T-cell (primary cell): ENCODE data around the gene DTNBP1. TPM values are rescaled to one million over a fixed set of nuclear protein-coding genes. Genes with fewer than 3 reads are reported as not detected.
"Not testable (repeated sequence)": the region's sequence is repeated elsewhere in the genome, so short reads cannot be mapped to it uniquely, and the experiment has no call there.

Experiments used
- ATAC-seq, 4 experiments: fragments of 200-7000 bp in 3 of 4; fragments of 150-1000 bp in 1 of 4; cut with Tn5 transposase; replicated peaks in 1 of 4; 1 replicate in 3 of 4; 2 replicates in 1 of 4; pipeline ENCODE4 v1.10.0; 2021; ENCODE audit warnings: moderate library complexity in 3 of 4, mild to moderate bottlenecking in 2 of 4, moderate number of reproducible peaks in 1 of 4
- CTCF ChIA-PET, 2 donors: fragments of 300-600 bp; sonication (Branson Sonifier 250); formaldehyde crosslinking; loops; one replicate each; lab custom pipeline; 2022; ENCODE audit warnings: antibody characterized with exemption in 2 of 2; lab: Charles Lee
- POLR2A ChIA-PET, 2 donors: fragments of 300-600 bp; sonication (Branson Sonifier 250); formaldehyde crosslinking; loops; one replicate each; lab custom pipeline; 2022; ENCODE audit warnings: antibody characterized with exemption in 2 of 2; lab: Charles Lee
- DNase-seq, 35 experiments: peaks; one replicate each; pipeline versions ENCODE4 v3.0.0 to v3.0.0-alpha.2; 2013 to 2023
- H3K27ac ChIP-seq: one replicate; pipeline ENCODE4 v1.5.1; 2013; ENCODE audit warnings: low read length
- H3K27me3 ChIP-seq, 2 experiments: replicated peaks in 1 of 2; 1 replicate in 1 of 2; 2 replicates in 1 of 2; pipeline versions ENCODE4 v1.6.1 to v1.7.0; 2013; ENCODE audit warnings: low read length in 1 of 2, mixed read lengths in 1 of 2; ENCODE audit not compliant: control insufficient read depth in 2 of 2, insufficient read depth in 2 of 2; ENCODE audit errors: extremely low read depth in 1 of 2
- H3K36me3 ChIP-seq, 2 donors: 1 replicate in 1 of 2; 2 replicates in 1 of 2; pipeline versions ENCODE4 v1.6.1 to v1.7.0; 2013; ENCODE audit warnings: low read length in 1 of 2; ENCODE audit not compliant: control insufficient read depth in 2 of 2, insufficient read depth in 1 of 2; ENCODE audit errors: extremely low read depth in 1 of 2
- H3K4me1 ChIP-seq, 2 experiments: 1 replicate in 1 of 2; 2 replicates in 1 of 2; pipeline versions ENCODE4 v1.6.1 to v1.7.0; 2013; ENCODE audit warnings: low read length in 2 of 2, mixed read lengths in 1 of 2; ENCODE audit not compliant: insufficient read depth in 2 of 2, control insufficient read depth in 1 of 2; ENCODE audit errors: extremely low read depth in 1 of 2
- H3K4me3 ChIP-seq, 2 donors: 1 replicate in 1 of 2; 2 replicates in 1 of 2; pipeline versions ENCODE4 v1.5.1 to v1.7.0; 2013; ENCODE audit warnings: mild to moderate bottlenecking in 2 of 2, low read length in 1 of 2, moderate library complexity in 1 of 2; ENCODE audit not compliant: control insufficient read depth in 1 of 2; ENCODE audit errors: extremely low read depth in 1 of 2
- H3K9me3 ChIP-seq: 2 replicates; pipeline ENCODE4 v1.7.0; 2013
- H3K27ac Mint-ChIP-seq, 2 donors: one replicate each; pipeline ENCODE4 v1.8.0; 2020 to 2021; ENCODE audit warnings: mild to moderate bottlenecking in 2 of 2, mixed read lengths in 2 of 2
- H3K27me3 Mint-ChIP-seq, 2 donors: one replicate each; pipeline ENCODE4 v1.8.0; 2021 to 2022; ENCODE audit warnings: mixed read lengths in 2 of 2
- H3K36me3 Mint-ChIP-seq: one replicate; pipeline ENCODE4 v1.8.0; 2021; ENCODE audit warnings: mixed read lengths
- H3K4me1 Mint-ChIP-seq, 3 donors: one replicate each; pipeline ENCODE4 v1.8.0; 2020 to 2022; ENCODE audit warnings: mixed read lengths in 3 of 3, mild to moderate bottlenecking in 1 of 3
- H3K4me3 Mint-ChIP-seq, 3 donors: one replicate each; pipeline ENCODE4 v1.8.0; 2020 to 2022; ENCODE audit warnings: mild to moderate bottlenecking in 3 of 3, mixed read lengths in 3 of 3, moderate library complexity in 3 of 3
- H3K9me3 Mint-ChIP-seq, 3 donors: one replicate each; pipeline ENCODE4 v1.8.0; 2020 to 2022; ENCODE audit warnings: mixed read lengths in 3 of 3
- WGBS: methylation state at CpG from one replicate; pipeline ENCODE4 v1.1.5; 2013; ENCODE audit warnings: missing lambda C conversion rate; ENCODE audit not compliant: insufficient coverage; 5-methylcytosine and 5-hydroxymethylcytosine counted together
- total RNA-seq, 35 experiments: library from RNA in 6 of 35; stranded (reverse) in 6 of 35; fragments of 120-200 nt in 1 of 35; gene quantifications; one replicate each; pipeline versions ENCODE4 v1.2.1 to v1.2.4 and lab custom pipeline; 2013 to 2026

DTNBP1 gene
- total RNA-seq, 5 donors from 2014 or later (not counting 1 experiment from before 2014, with no cell fraction given) = 18.7 to 25.4 (median 19.9) TPM

DNA sequence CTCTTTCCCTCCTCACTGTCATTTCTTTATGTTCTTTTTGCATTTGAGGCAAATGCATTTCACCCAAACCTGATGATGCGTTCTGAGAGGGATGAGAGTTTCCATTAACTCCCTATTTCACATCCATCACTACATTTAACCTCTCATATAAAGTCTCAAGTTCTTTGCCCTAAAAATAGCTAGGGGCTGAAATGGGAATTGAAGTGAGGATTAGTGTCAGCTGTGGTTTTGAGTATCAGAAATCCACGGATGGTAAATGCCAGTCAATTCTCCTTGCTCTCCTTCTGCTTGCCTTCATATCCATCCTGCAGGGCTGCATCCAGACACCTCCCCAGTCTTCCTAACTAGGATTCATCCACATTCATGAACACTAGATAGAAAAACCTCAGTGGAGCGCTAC lies 10.0 kb upstream of the DTNBP1 start:
- ChIA-PET POLR2A (interaction anchor here in 1 of 2 donors (0.6 kb wide), 1 partner anchor 490 kb away, joined by 8 read pairs; no protein-coding TSS in a partner anchor), CTCF (no interaction called here)
- DNase-seq (no peak), ATAC-seq (no peak)
- Mint-ChIP-seq H3K27ac (no peak overlapping the region), H3K9me3 (no peaks in the 10 kb centered on the region), H3K36me3 (no peaks in the 10 kb centered on the region), H3K4me3 (no peak overlapping the region), H3K4me1 (no peaks in the 10 kb centered on the region), H3K27me3 (peaks cover 13 to 14% of the 10 kb centered on the region in 2 donors)
- Histone ChIP-seq H3K4me1 (no peaks in the 10 kb centered on the region), H3K4me3 (no peak overlapping the region), H3K27me3 (peaks cover 0 to 14% of the 10 kb centered on the region in 2 experiments), H3K36me3 (no peaks in the 10 kb centered on the region), H3K27ac (no peak overlapping the region), H3K9me3 (no peaks in the 10 kb centered on the region)
- WGBS = no CpG with 5 or more reads among the region's 3 CpGs

- H3K4me3 Mint-ChIP-seq = no peak overlapping the region
- peaks cover 8 to 13% of the 10 kb centered on the region in 2 donors for H3K27me3 Mint-ChIP-seq
- CTCF ChIA-PET = no interaction called here
These were observed 9.5 kb upstream of the DTNBP1 start for GRCh38 chr6:15672291-15672690.

DNA sequence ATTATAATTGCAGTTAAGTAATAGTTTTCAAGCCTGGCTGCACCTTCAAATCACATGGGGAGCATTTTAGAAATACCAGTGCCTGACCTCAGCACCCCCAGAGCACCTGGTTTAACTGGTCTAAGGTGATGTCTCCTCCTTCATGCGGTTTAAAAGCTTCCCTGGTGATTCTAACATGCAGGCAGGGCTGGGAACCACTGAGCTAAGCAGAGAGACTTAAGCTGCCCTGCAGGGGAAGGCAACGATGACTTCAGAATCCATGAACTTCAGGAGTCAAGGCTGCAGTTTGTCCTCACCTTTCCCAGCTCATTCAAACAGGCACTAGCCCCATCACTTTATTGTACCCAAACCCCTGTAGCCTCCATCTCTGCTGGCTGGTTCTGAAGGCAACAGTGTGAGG lies 6.1 kb upstream of the DTNBP1 start:
- H3K27ac Mint-ChIP-seq = no peak overlapping the region
- H3K4me3 Mint-ChIP-seq = no peak overlapping the region
- H3K4me1 Mint-ChIP-seq = peaks cover 0 to 1% (median 0%) of the 10 kb centered on the region in 3 donors
- CTCF ChIA-PET = interaction anchor here in 1 of 2 donors (0.7 to 0.8 kb wide), 2 partner anchors 36 to 672 kb away, joined by 3 read pairs; no protein-coding TSS in a partner anchor
- H3K27me3 ChIP-seq = peaks cover 0 to 14% of the 10 kb centered on the region in 2 experiments
- POLR2A ChIA-PET = no interaction called here
- peaks cover 7 to 14% of the 10 kb centered on the region in 2 donors for H3K27me3 Mint-ChIP-seq
- 86% methylated on average over 2 of the region's 2 CpGs for WGBS
- DNase-seq (no peak), ATAC-seq (no peak)
- H3K27ac ChIP-seq = no peak overlapping the region
- H3K4me1 ChIP-seq = no peaks in the 10 kb centered on the region
- no peaks in the 10 kb centered on the region for H3K9me3 ChIP-seq
- H3K36me3 Mint-ChIP-seq = no peaks in the 10 kb centered on the region
- H3K36me3 ChIP-seq = no peaks in the 10 kb centered on the region
- no peak overlapping the region for H3K4me3 ChIP-seq
- no peaks in the 10 kb centered on the region for H3K9me3 Mint-ChIP-seq

More at GRCh38 chr6:15672291-15672690, 9.5 kb upstream of the DTNBP1 start:
- Mint-ChIP-seq H3K9me3 (no peaks in the 10 kb centered on the region), H3K27ac (no peak overlapping the region), H3K36me3 (no peaks in the 10 kb centered on the region), H3K4me1 (no peaks in the 10 kb centered on the region)
- H3K27me3 ChIP-seq = peaks cover 0 to 14% of the 10 kb centered on the region in 2 experiments
- DNase-seq (peak in 1 of 35 experiments; percentile 10), ATAC-seq (no peak)
- H3K4me3 ChIP-seq = no peak overlapping the region
- no CpG with 5 or more reads among the region's 1 CpG for WGBS
- H3K9me3 ChIP-seq = no peaks in the 10 kb centered on the region
- POLR2A ChIA-PET = interaction anchor here in 1 of 2 donors (0.6 kb wide), 1 partner anchor 491 kb away, joined by 8 read pairs; no protein-coding TSS in a partner anchor
- H3K36me3 ChIP-seq = no peaks in the 10 kb centered on the region
- H3K27ac ChIP-seq = no peak overlapping the region
- no peaks in the 10 kb centered on the region for H3K4me1 ChIP-seq

GRCh38 chr6:15666896-15667295 lies 4.1 kb upstream of the DTNBP1 start:
- H3K27ac Mint-ChIP-seq, H3K4me3 Mint-ChIP-seq, ATAC-seq, H3K9me3 Mint-ChIP-seq, H3K36me3 Mint-ChIP-seq, H3K9me3 ChIP-seq, H3K4me3 ChIP-seq, H3K27me3 Mint-ChIP-seq, POLR2A ChIA-PET, H3K36me3 ChIP-seq, H3K4me1 ChIP-seq, H3K27ac ChIP-seq, H3K27me3 ChIP-seq, DNase-seq, CTCF ChIA-PET: not testable (repeated sequence)
- H3K4me1 Mint-ChIP-seq = peaks cover 9 to 13% (median 10%) of the 10 kb centered on the region in 3 donors
- no CpG with 5 or more reads among the region's 4 CpGs for WGBS

GRCh38 chr6:15665237-15665636 lies 2.4 kb upstream of the DTNBP1 start:
- ChIA-PET CTCF (interaction anchor here in 1 of 2 donors (1.6 kb wide), 1 partner anchor 518 kb away, joined by 5 read pairs; no protein-coding TSS in a partner anchor), POLR2A (interaction anchor here in 1 of 2 donors (0.6 kb wide), 1 partner anchor 954 kb away, joined by 4 read pairs; no protein-coding TSS in a partner anchor)
- no peaks in the 10 kb centered on the region for H3K36me3 ChIP-seq
- Mint-ChIP-seq H3K4me1 (peaks cover 19 to 25% (median 24%) of the 10 kb centered on the region in 3 donors), H3K36me3 (peaks cover under 1% of the 10 kb centered on the region), H3K27me3 (peaks cover 4 to 5% of the 10 kb centered on the region in 2 donors), H3K4me3 (no peak overlapping the region), H3K9me3 (no peaks in the 10 kb centered on the region), H3K27ac (no peak overlapping the region)
- H3K27me3 ChIP-seq = peaks cover 0 to 5% of the 10 kb centered on the region in 2 experiments
- no peak for ATAC-seq
- no peak for DNase-seq
- no peaks in the 10 kb centered on the region for H3K9me3 ChIP-seq
- peaks cover 7 to 11% of the 10 kb centered on the region in 2 experiments for H3K4me1 ChIP-seq
- H3K27ac ChIP-seq = no peak overlapping the region
- no peak overlapping the region for H3K4me3 ChIP-seq

DNA sequence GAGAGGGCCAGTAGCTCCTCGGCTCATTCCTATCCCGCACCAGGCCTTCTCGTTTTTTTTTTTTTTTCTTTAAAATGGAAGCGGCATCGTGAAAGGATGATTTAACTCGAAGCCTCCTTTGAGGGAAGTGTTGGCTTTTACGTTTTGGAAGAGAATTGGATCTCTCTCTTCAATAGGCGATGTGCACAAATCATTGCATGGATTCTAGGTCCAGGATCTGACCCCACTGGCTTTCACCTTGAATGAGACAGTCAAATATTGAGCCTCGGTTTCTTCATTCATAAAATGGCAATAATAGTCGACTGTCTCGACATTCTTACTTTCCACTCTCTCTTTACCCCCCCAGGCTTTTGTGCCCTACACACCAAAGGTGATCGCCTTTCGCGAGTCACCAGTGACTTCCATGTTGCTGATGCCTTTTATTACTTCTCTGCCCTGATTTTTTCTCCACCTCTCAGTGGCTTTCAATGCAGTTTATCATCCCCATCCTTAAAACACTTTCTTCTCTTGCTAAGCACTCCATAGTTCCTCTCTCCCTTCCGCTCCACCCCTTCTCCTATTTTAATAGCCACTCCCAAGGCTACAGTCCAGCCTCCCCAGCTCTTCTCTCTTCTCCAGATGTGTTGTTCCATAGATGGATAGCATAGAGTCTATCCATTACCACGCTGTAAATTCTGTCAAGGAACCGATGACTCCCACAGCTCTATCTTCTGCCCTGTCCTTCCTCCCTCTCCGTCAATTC lies 473 bp upstream of the DTNBP1 start:
- CTCF ChIA-PET = interaction anchor here in 1 of 2 donors (0.7 to 1.2 kb wide), 2 partner anchors 17 to 568 kb away, joined by 3 read pairs; no protein-coding TSS in a partner anchor

More for the DNA sequence above, 473 bp upstream of the DTNBP1 start:
- 69% methylated on average over 10 of the region's 18 CpGs for WGBS
- H3K27me3 ChIP-seq = no peaks in the 10 kb centered on the region
- H3K4me3 ChIP-seq = peak overlapping the region; percentile 62 to 75
- DNase-seq = no peak
- no peaks in the 10 kb centered on the region for H3K36me3 ChIP-seq
- POLR2A ChIA-PET = interaction anchor here (0.6 to 0.7 kb wide), 4 partner anchors 32 to 894 kb away, joined by 3 to 12 read pairs (median 4); no protein-coding TSS in a partner anchor
- H3K4me1 ChIP-seq = peaks cover 7 to 11% of the 10 kb centered on the region in 2 experiments
- Mint-ChIP-seq H3K27ac (peak overlapping the region; percentile 56 to 80), H3K36me3 (peaks cover 8% of the 10 kb centered on the region), H3K4me3 (peak overlapping the region; percentile 72 to 84 (median 81)), H3K4me1 (peaks cover 28 to 35% (median 32%) of the 10 kb centered on the region in 3 donors), H3K9me3 (no peaks in the 10 kb centered on the region), H3K27me3 (peaks cover 0 to 2% of the 10 kb centered on the region in 2 donors)
- ATAC-seq = no peak
- H3K9me3 ChIP-seq = no peaks in the 10 kb centered on the region
- H3K27ac ChIP-seq = no peak overlapping the region
